ENCODE measurements around the gene BDKRB2. TPM values are rescaled to one million over a fixed set of nuclear protein-coding genes. Genes with fewer than 3 reads are reported as not detected.

Gene BDKRB2
- total RNA-seq, 1 experiment from 2014 or later, result 0.21 TPM

DNA sequence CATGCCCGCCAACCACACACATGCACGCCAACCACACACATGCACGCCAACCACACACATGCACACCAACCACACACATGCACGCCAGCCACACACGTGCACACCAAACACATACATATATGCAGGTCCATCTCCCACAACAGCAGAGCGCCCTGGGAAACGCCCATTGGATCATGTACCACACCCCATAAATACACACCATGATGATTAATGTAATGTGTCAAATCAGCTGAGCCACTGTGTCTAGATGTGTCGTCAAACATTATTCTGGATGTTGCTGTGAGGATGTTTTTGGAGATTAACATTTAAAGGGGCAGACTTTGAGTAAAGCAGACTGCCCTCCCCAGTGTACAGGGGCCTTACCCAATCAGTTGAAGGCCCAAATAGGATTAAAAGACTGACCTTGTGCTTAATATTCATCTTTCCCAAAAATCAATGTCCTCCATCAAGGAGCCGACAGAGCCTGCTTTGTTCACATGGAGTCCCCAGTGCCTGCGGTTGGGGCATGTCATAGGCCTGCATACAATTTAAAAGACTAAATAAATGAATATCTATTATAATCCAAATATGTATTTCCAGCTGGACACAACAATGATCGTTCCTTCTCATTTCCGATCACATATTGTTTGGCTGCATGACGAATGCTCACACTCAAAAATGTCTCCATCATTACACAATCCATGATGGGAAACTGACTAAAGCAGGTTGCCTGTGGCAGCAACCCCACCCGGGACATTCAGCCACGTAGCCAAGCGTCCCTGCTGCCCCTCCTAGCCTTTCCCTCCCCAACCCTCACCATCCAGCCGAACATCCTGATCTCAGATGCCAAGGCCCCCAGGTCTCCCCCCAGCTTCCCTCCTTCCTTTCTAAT is 23.2 kb upstream of the BDKRB2 start:
- intact Hi-C loops (cut with micrococcal nuclease; ENCODE audit: unreplicated experiment), result no loop called here
- Histone ChIP-seq H3K27ac (ENCODE audit: low read depth, low read length, poor library complexity, severe bottlenecking) (no peak overlapping the region), H3K4me3 (ENCODE audit: low read depth, low read length, poor library complexity, severe bottlenecking) (no peak overlapping the region), H3K9me3 (ENCODE audit: low read depth, low read length, poor library complexity, severe bottlenecking) (no peaks in the 10 kb centered on the region), H3K4me1 (ENCODE audit: insufficient read depth, low read length, poor library complexity, severe bottlenecking) (no peaks in the 10 kb centered on the region), H3K36me3 (ENCODE audit: insufficient read depth, low read length, poor library complexity, severe bottlenecking) (no peaks in the 10 kb centered on the region), H3K27me3 (replicated peaks; ENCODE audit: insufficient read depth, low read depth, low read length, poor library complexity) (no peaks in the 10 kb centered on the region)
- DNase-seq (ENCODE audit: low spot score), result no peak
- no TSS peak for BruUV-seq (replicated peaks)
- ChIA-PET CTCF (no interaction called here), POLR2A (ENCODE audit: low non-redundant PET) (no interaction called here)
- no peak for TF ChIP-seq CTCF (conservative IDR thresholded peaks at IDR 0.05; ENCODE audit: low read depth, low read length)
- no peak for TF ChIP-seq EZH2 (IDR thresholded peaks at IDR 0.05; ENCODE audit: borderline replicate concordance, low read depth, low read length, poor library complexity, severe bottlenecking)

- no TSS peak for BruUV-seq (replicated peaks)
- TF ChIP-seq CTCF (conservative IDR thresholded peaks at IDR 0.05; ENCODE audit: low read depth, low read length) (no peak), EZH2 (IDR thresholded peaks at IDR 0.05; ENCODE audit: borderline replicate concordance, low read depth, low read length, poor library complexity, severe bottlenecking) (no peak)
- CTCF ChIA-PET, result no interaction called here
- no peaks in the 10 kb centered on the region for H3K27me3 ChIP-seq (replicated peaks; ENCODE audit: insufficient read depth, low read depth, low read length, poor library complexity)
- H3K4me1 ChIP-seq (ENCODE audit: insufficient read depth, low read length, poor library complexity, severe bottlenecking), result no peaks in the 10 kb centered on the region
- H3K36me3 ChIP-seq (ENCODE audit: insufficient read depth, low read length, poor library complexity, severe bottlenecking), result no peaks in the 10 kb centered on the region
- POLR2A ChIA-PET (ENCODE audit: low non-redundant PET), result no interaction called here
- no peak for DNase-seq (ENCODE audit: low spot score)
- H3K9me3 ChIP-seq (ENCODE audit: low read depth, low read length, poor library complexity, severe bottlenecking), result no peaks in the 10 kb centered on the region
- H3K27ac ChIP-seq (ENCODE audit: low read depth, low read length, poor library complexity, severe bottlenecking), result no peak overlapping the region
- intact Hi-C loops (cut with micrococcal nuclease; ENCODE audit: unreplicated experiment), result no loop called here
- no peak overlapping the region for H3K4me3 ChIP-seq (ENCODE audit: low read depth, low read length, poor library complexity, severe bottlenecking)
Observed at GRCh38 chr14:96182546-96182945, 22.1 kb upstream of the BDKRB2 start.

- ChIA-PET POLR2A (ENCODE audit: low non-redundant PET) (no interaction called here), CTCF (no interaction called here)
- Histone ChIP-seq H3K27ac (ENCODE audit: low read depth, low read length, poor library complexity, severe bottlenecking) (no peak overlapping the region), H3K4me1 (ENCODE audit: insufficient read depth, low read length, poor library complexity, severe bottlenecking) (no peaks in the 10 kb centered on the region), H3K9me3 (ENCODE audit: low read depth, low read length, poor library complexity, severe bottlenecking) (no peaks in the 10 kb centered on the region), H3K27me3 (replicated peaks; ENCODE audit: insufficient read depth, low read depth, low read length, poor library complexity) (no peaks in the 10 kb centered on the region), H3K36me3 (ENCODE audit: insufficient read depth, low read length, poor library complexity, severe bottlenecking) (no peaks in the 10 kb centered on the region), H3K4me3 (ENCODE audit: low read depth, low read length, poor library complexity, severe bottlenecking) (no peak overlapping the region)
- intact Hi-C loops (cut with micrococcal nuclease; ENCODE audit: unreplicated experiment), result no loop called here
- no TSS peak for BruUV-seq (replicated peaks)
- DNase-seq (ENCODE audit: low spot score), result no peak
- no peak for TF ChIP-seq EZH2 (IDR thresholded peaks at IDR 0.05; ENCODE audit: borderline replicate concordance, low read depth, low read length, poor library complexity, severe bottlenecking)
Observed at GRCh38 chr14:96184737-96185136, 19.9 kb upstream of the BDKRB2 start.

Data from A673 (cell line).